SK-N-SH (cell line): Measurements from ENCODE around the gene CDKN3. TPM values are rescaled to one million over a fixed set of nuclear protein-coding genes. Genes with fewer than 3 reads are reported as not detected.

Source experiments
- CTCF ChIA-PET: fragments of 300-600, 350-600 bp; formaldehyde crosslinking; extraction: SDS; loops from one replicate; lab custom pipeline; 2021; lab: Yijun Ruan, JAX
- POLR2A ChIA-PET: fragments of 350-600 bp; sonication (Branson Sonifier 250); formaldehyde crosslinking; extraction: SDS; loops from one replicate; lab custom pipeline; 2020; ENCODE audit warnings: antibody characterized with exemption, inconsistent platforms; lab: Yijun Ruan, JAX
- DNase-seq: peaks from one replicate; pipeline ENCODE4 v3.0.0; 2012
- H2AFZ ChIP-seq: fragments of 200-600 bp; sonication (generic); 2 replicates; pipeline ENCODE4 v1.8.1; 2016; ENCODE audit warnings: antibody characterized with exemption, mild to moderate bottlenecking, low read depth
- H3F3A ChIP-seq: fragments of 200-600 bp; sonication (generic); replicated peaks from 2 replicates; pipeline ENCODE3; 2016; ENCODE audit warnings: antibody characterized with exemption, mild to moderate bottlenecking; ENCODE audit not compliant: insufficient read depth
- H3K27ac ChIP-seq, 2 experiments: fragments of 200-500 bp in 1 of 2; fragments of 200-600 bp in 1 of 2; sonication (Bioruptor generic) in 1 of 2; sonication (generic), shearing (Covaris generic) in 1 of 2; 2 replicates each; pipeline versions ENCODE4 v1.5.1 to v1.6.1; 2014 to 2016; ENCODE audit warnings: low read depth in 2 of 2, inconsistent platforms in 1 of 2, low read length in 1 of 2, mild to moderate bottlenecking in 1 of 2, mixed read lengths in 1 of 2
- H3K27me3 ChIP-seq: fragments of 200-600 bp; sonication (generic), shearing (Covaris generic); 2 replicates; pipeline ENCODE4 v1.6.1; 2016; ENCODE audit warnings: mixed run types; ENCODE audit not compliant: insufficient read depth
- H3K36me3 ChIP-seq, 2 experiments: fragments of 200-500 bp in 1 of 2; fragments of 200-600 bp in 1 of 2; sonication (Bioruptor generic) in 1 of 2; sonication (generic) in 1 of 2; replicated peaks in 1 of 2; 2 replicates each; pipeline versions ENCODE3 to v1.5.1; 2014 to 2016; ENCODE audit warnings: low read length in 1 of 2, mild to moderate bottlenecking in 1 of 2; ENCODE audit not compliant: insufficient read depth in 2 of 2, control insufficient read depth in 1 of 2
- H3K4me1 ChIP-seq, 2 experiments: fragments of 200-500 bp in 1 of 2; fragments of 200-600 bp in 1 of 2; sonication (Bioruptor generic) in 1 of 2; sonication (generic), shearing (Covaris generic) in 1 of 2; 2 replicates each; pipeline versions ENCODE4 v1.5.1 to v1.6.1; 2014 to 2016; ENCODE audit warnings: low read depth in 1 of 2, low read length in 1 of 2, mixed run types in 1 of 2; ENCODE audit not compliant: insufficient read depth in 2 of 2, control insufficient read depth in 1 of 2
- H3K4me2 ChIP-seq: fragments of 200-600 bp; sonication (generic), shearing (Covaris generic); 2 replicates; pipeline ENCODE4 v1.6.1; 2017; ENCODE audit warnings: mixed run types
- H3K4me3 ChIP-seq, 2 experiments: fragments of 200-500 bp in 1 of 2; fragments of 200-600 bp in 1 of 2; sonication (Bioruptor generic) in 1 of 2; sonication (generic), shearing (Covaris generic) in 1 of 2; 2 replicates each; pipeline versions ENCODE4 v1.5.1 to v1.8.1; 2014 to 2016; ENCODE audit warnings: low read depth in 2 of 2, inconsistent platforms in 1 of 2, low read length in 1 of 2, mild to moderate bottlenecking in 1 of 2, mixed read lengths in 1 of 2, moderate library complexity in 1 of 2
- H3K79me2 ChIP-seq: fragments of 200-600 bp; sonication (generic); 2 replicates; pipeline ENCODE4 v1.8.1; 2017; ENCODE audit warnings: mild to moderate bottlenecking; ENCODE audit not compliant: insufficient read depth
- H3K9ac ChIP-seq: fragments of 200-600 bp; sonication (generic); 2 replicates; pipeline ENCODE4 v1.6.1; 2017; ENCODE audit warnings: mixed run types
- H3K9me2 ChIP-seq: fragments of 200-600 bp; sonication (generic); 2 replicates; pipeline ENCODE4 v1.6.1; 2017; ENCODE audit warnings: mixed run types
- H3K9me3 ChIP-seq: fragments of 200-600 bp; sonication (generic); 2 replicates; pipeline ENCODE4 v1.6.1; 2017; ENCODE audit warnings: mixed run types, mild to moderate bottlenecking, moderate library complexity
- H4K20me1 ChIP-seq: fragments of 200-600 bp; sonication (generic); 2 replicates; pipeline ENCODE4 v1.6.1; 2017; ENCODE audit warnings: mild to moderate bottlenecking, mixed run types; ENCODE audit not compliant: insufficient read depth
- CHD2 ChIP-seq: fragments of 150-350 bp; IDR thresholded peaks from 2 replicates; pipeline ENCODE4 v1.6.1; 2018; ENCODE audit warnings: low read length; ENCODE audit not compliant: partially characterized antibody
- CTCF ChIP-seq: fragments of 200-600 bp; sonication (generic); IDR thresholded peaks from 2 replicates; pipeline ENCODE4 v1.6.1; 2017; ENCODE audit warnings: antibody characterized with exemption, mild to moderate bottlenecking, moderate library complexity
- EP300 ChIP-seq, 2 experiments: IDR thresholded peaks; 2 replicates each; pipeline versions ENCODE4 v1.4.0 to v1.6.1; 2012; ENCODE audit warnings: borderline replicate concordance in 1 of 2, low read depth in 1 of 2, low read length in 1 of 2
- FOSL2 ChIP-seq: IDR thresholded peaks from 2 replicates; pipeline ENCODE4 v1.4.0; 2012; ENCODE audit warnings: low read depth, mild to moderate bottlenecking, moderate library complexity, borderline replicate concordance
- FOXJ3 ChIP-seq: sonication (generic); formaldehyde crosslinking; IDR thresholded peaks from 2 replicates; pipeline ENCODE4 v1.5.1; 2020; ENCODE audit warnings: mild to moderate bottlenecking, missing genetic modification reagents
- FOXM1 ChIP-seq: IDR thresholded peaks from 2 replicates; pipeline ENCODE4 v1.4.0; 2012; ENCODE audit warnings: low read depth, mild to moderate bottlenecking
- JUND ChIP-seq: IDR thresholded peaks from 2 replicates; pipeline ENCODE4 v1.4.0; 2012
- MAX ChIP-seq: IDR thresholded peaks from 2 replicates; pipeline ENCODE4 v1.4.0; 2012; ENCODE audit warnings: low read depth
- MEF2A ChIP-seq: IDR thresholded peaks from 2 replicates; pipeline ENCODE4 v1.4.0; 2012; ENCODE audit warnings: low read depth, borderline replicate concordance
- MXI1 ChIP-seq: IDR thresholded peaks from 2 replicates; pipeline ENCODE4 v1.6.1; 2012; ENCODE audit warnings: mild to moderate bottlenecking, low read depth, low read length, improper control_type of control experiment
- RAD21 ChIP-seq: IDR thresholded peaks from 2 replicates; pipeline ENCODE4 v1.6.1; 2012; ENCODE audit warnings: mild to moderate bottlenecking, low read length
- RCOR1 ChIP-seq: fragments of 150-350 bp; IDR thresholded peaks from 2 replicates; pipeline ENCODE4 v1.6.1; 2017; ENCODE audit warnings: antibody characterized with exemption, low read length
- REST ChIP-seq: IDR thresholded peaks from 2 replicates; pipeline ENCODE4 v1.6.1; 2012; ENCODE audit warnings: mild to moderate bottlenecking, low read depth, low read length, moderate library complexity
- RXRA ChIP-seq: IDR thresholded peaks from 2 replicates; pipeline ENCODE4 v1.4.0; 2012; ENCODE audit warnings: low read depth, mild to moderate bottlenecking, borderline replicate concordance
- SIN3A ChIP-seq: IDR thresholded peaks from 2 replicates; pipeline ENCODE4 v1.6.1; 2012; ENCODE audit warnings: low read depth, mild to moderate bottlenecking, low read length, moderate library complexity, borderline replicate concordance
- TAF1 ChIP-seq: IDR thresholded peaks from 2 replicates; pipeline ENCODE4 v1.6.1; 2012; ENCODE audit warnings: low read depth, mild to moderate bottlenecking, low read length, moderate library complexity, borderline replicate concordance
- TEAD4 ChIP-seq: IDR thresholded peaks from 2 replicates; pipeline ENCODE4 v1.4.0; 2012; ENCODE audit warnings: mild to moderate bottlenecking, borderline replicate concordance; ENCODE audit not compliant: insufficient read depth
- USF2 ChIP-seq: fragments of 150-350 bp; IDR thresholded peaks from 2 replicates; pipeline ENCODE4 v1.6.1; 2017; ENCODE audit warnings: antibody characterized with exemption, low read length, low read depth, borderline replicate concordance
- ZBTB33 ChIP-seq: IDR thresholded peaks from 2 replicates; pipeline ENCODE4 v1.4.0; 2012; ENCODE audit warnings: low read depth, borderline replicate concordance
- WGBS: methylation state at CpG from one replicate; pipeline ENCODE4 v1.1.6; 2017; ENCODE audit warnings: low lambda C conversion rate; 5-methylcytosine and 5-hydroxymethylcytosine counted together
- polyA plus RNA-seq, 3 experiments: library from polyadenylated mRNA; depleted of rRNA; stranded (reverse); fragments of >200 nt; gene quantifications; 2 replicates each; pipeline ENCODE4 v1.2.3, GENCODE V29; 2012

Gene CDKN3
- polyA plus RNA-seq, 1 of the 3 experiments (the other 2 are of a cell fraction) = 26.7 TPM

GRCh38 chr14:54443981-54444380, 47.2 kb downstream of the CDKN3 start (continued):
- TF ChIP-seq USF2 = no peak
- no peak for TF ChIP-seq TAF1
- TF ChIP-seq RCOR1 = no peak
- TF ChIP-seq MAX = no peak
- no peak for TF ChIP-seq SIN3A
- TF ChIP-seq CHD2 = no peak
- TF ChIP-seq ZBTB33 = no peak

GRCh38 chr14:54444681-54445080, 47.9 kb downstream of the CDKN3 start:
- H3F3A ChIP-seq = peaks cover 7% of the 10 kb centered on the region
- H2AFZ ChIP-seq = no peak overlapping the region
- H3K9me2 ChIP-seq = no peaks in the 10 kb centered on the region
- peaks cover 12% of the 10 kb centered on the region for H3K79me2 ChIP-seq
- 52% methylated on average over 7 of the region's 7 CpGs for WGBS
- ChIA-PET POLR2A (no interaction called here), CTCF (no interaction called here)
- no peak overlapping the region for H3K4me3 ChIP-seq
- H3K4me1 ChIP-seq = peaks cover 0 to 13% of the 10 kb centered on the region in 2 experiments; a peak in 2 of 4 replicates
- peak overlapping the region in 1 of 2 experiments; percentile 29; a peak in 2 of 4 replicates for H3K27ac ChIP-seq
- DNase-seq = no peak
- peaks cover 3% of the 10 kb centered on the region; the same call in 1 of the 2 replicates for H4K20me1 ChIP-seq
- H3K9ac ChIP-seq = no peak overlapping the region
- no peak overlapping the region for H3K4me2 ChIP-seq
- no peaks in the 10 kb centered on the region for H3K27me3 ChIP-seq
- no peaks in the 10 kb centered on the region for H3K9me3 ChIP-seq
- no peaks in the 10 kb centered on the region for H3K36me3 ChIP-seq
- no peak for TF ChIP-seq MXI1
- TF ChIP-seq FOSL2 = no peak
- TF ChIP-seq RXRA = no peak
- no peak for TF ChIP-seq REST
- no peak for TF ChIP-seq EP300 (IDR thresholded peaks at IDR 0.05; ENCODE audit: borderline replicate concordance in 1 of 2, low read depth in 1 of 2, low read length in 1 of 2)
- TF ChIP-seq MEF2A = no peak
- no peak for TF ChIP-seq TEAD4
- TF ChIP-seq FOXJ3 (CRISPR knock-in tag) = no peak
- TF ChIP-seq JUND = no peak
- no peak for TF ChIP-seq ZBTB33
- TF ChIP-seq CHD2 = no peak
- TF ChIP-seq MAX = no peak
- TF ChIP-seq SIN3A = no peak
- no peak for TF ChIP-seq CTCF
- TF ChIP-seq RAD21 = no peak
- no peak for TF ChIP-seq FOXM1
